Bronchial epithelial cell (primary cell): ENCODE data around the gene EPM2A. TPM values are rescaled to one million over a fixed set of nuclear protein-coding genes. Genes with fewer than 3 reads are reported as not detected.

Experiments
- DNase-seq: peaks from one replicate; pipeline ENCODE4 v3.0.0-alpha.2; 2010; ENCODE audit warnings: low read depth
- FAIRE-seq: peaks from 2 replicates; lab custom pipeline; 2011; peaks lifted over from hg19 to GRCh38; lab: Jason Lieb, UNC
- H3K27me3 ChIP-seq: 2 replicates; pipeline ENCODE4 v1.5.1; 2011; ENCODE audit warnings: low read length; ENCODE audit not compliant: control insufficient read depth, insufficient read depth
- H3K36me3 ChIP-seq: 2 replicates; pipeline ENCODE4 v1.5.1; 2011; ENCODE audit warnings: low read length; ENCODE audit not compliant: control insufficient read depth, insufficient read depth
- H3K4me3 ChIP-seq: 2 replicates; pipeline ENCODE4 v1.5.1; 2011; ENCODE audit warnings: mild to moderate bottlenecking, low read depth, low read length, control low read depth
- CTCF ChIP-seq: IDR thresholded peaks from 2 replicates; pipeline ENCODE4 v1.5.1; 2011; ENCODE audit warnings: mild to moderate bottlenecking, moderate library complexity, low read length, control low read depth, inconsistent platforms; ENCODE audit not compliant: insufficient read depth, severe bottlenecking
- total RNA-seq: library from RNA; depleted of rRNA; stranded (reverse); fragments of >200 nt; gene quantifications from 2 replicates; pipeline ENCODE4 v1.2.1, GENCODE V29; 2014

EPM2A gene
- total RNA-seq, 1 donor from 2014 or later: 3.7 TPM

- no peak for TF ChIP-seq CTCF
- Histone ChIP-seq H3K36me3 (no peaks in the 10 kb centered on the region), H3K4me3 (no peak overlapping the region), H3K27me3 (no peaks in the 10 kb centered on the region)
- DNase-seq (no peak), FAIRE-seq (no peak)
These were observed 113.5 kb downstream of the EPM2A start for GRCh38 chr6:145621776-145622175.

GRCh38 chr6:145620088-145620487 is 115.2 kb downstream of the EPM2A start:
- TF ChIP-seq CTCF: no peak
- Histone ChIP-seq H3K4me3 (no peak overlapping the region), H3K27me3 (no peaks in the 10 kb centered on the region), H3K36me3 (no peaks in the 10 kb centered on the region)
- DNase-seq: no peak
- FAIRE-seq: no peak

GRCh38 chr6:145609521-145609920 is 125.8 kb downstream of the EPM2A start:
- H3K4me3 ChIP-seq: no peak overlapping the region
- FAIRE-seq: no peak
- no peaks in the 10 kb centered on the region for H3K36me3 ChIP-seq
- TF ChIP-seq CTCF: no peak
- DNase-seq: no peak
- no peaks in the 10 kb centered on the region for H3K27me3 ChIP-seq

GRCh38 chr6:145608850-145609249 is 126.5 kb downstream of the EPM2A start:
- DNase-seq (no peak), FAIRE-seq (no peak)
- no peak for TF ChIP-seq CTCF
- Histone ChIP-seq H3K36me3 (no peaks in the 10 kb centered on the region), H3K4me3 (no peak overlapping the region), H3K27me3 (no peaks in the 10 kb centered on the region)

- Histone ChIP-seq H3K4me3 (no peak overlapping the region), H3K27me3 (no peaks in the 10 kb centered on the region), H3K36me3 (no peaks in the 10 kb centered on the region)
- no peak for FAIRE-seq
- TF ChIP-seq CTCF: no peak
- no peak for DNase-seq
These were observed 131.3 kb downstream of the EPM2A start for GRCh38 chr6:145603991-145604390.

GRCh38 chr6:145603424-145603833 is 131.9 kb downstream of the EPM2A start:
- no peaks in the 10 kb centered on the region for H3K36me3 ChIP-seq
- no peak overlapping the region for H3K4me3 ChIP-seq
- DNase-seq: no peak
- no peak for FAIRE-seq
- no peak for TF ChIP-seq CTCF
- H3K27me3 ChIP-seq: no peaks in the 10 kb centered on the region
